Stimulated activated CD4-positive, alpha-beta T cell treated with anti-CD3 and anti-CD28 coated beads, Interleukin-1b, Interleukin-23, amount 100 ng/mL, for 4 hours (primary cell): ENCODE measurements around the gene SOX18.

Experiments
- DNase-seq, 2 donors: peaks; one replicate each; pipeline ENCODE4 v3.0.0-alpha.2; 2020; ENCODE audit warnings: low read depth in 2 of 2

The SOX18 gene

GRCh38 chr20:64052987-64053840, 3.8 kb upstream of the SOX18 start:
- no peak for DNase-seq

- DNase-seq = no peak
Measured at GRCh38 chr20:64052326-64052722, 2.9 kb upstream of the SOX18 start.

- DNase-seq = no peak
Measured at GRCh38 chr20:64051561-64052325, 2.3 kb upstream of the SOX18 start.

- DNase-seq = no peak
Measured at GRCh38 chr20:64051033-64051452, 1.6 kb upstream of the SOX18 start.

GRCh38 chr20:64050261-64051032, 1.0 kb upstream of the SOX18 start:
- DNase-seq = no peak

GRCh38 chr20:64049878-64050260, 430 bp upstream of the SOX18 start:
- no peak for DNase-seq

GRCh38 chr20:64048402-64049044, 916 bp downstream of the SOX18 start:
- DNase-seq = no peak

- no peak for DNase-seq
Measured at GRCh38 chr20:64047968-64048401, 1.5 kb downstream of the SOX18 start.

GRCh38 chr20:64047046-64047389, 2.4 kb downstream of the SOX18 start:
- no peak for DNase-seq

- DNase-seq = no peak
Measured at GRCh38 chr20:64045346-64046011, 4.0 kb downstream of the SOX18 start.

GRCh38 chr20:64044484-64045247, 4.8 kb downstream of the SOX18 start:
- no peak for DNase-seq

- DNase-seq = no peak
Measured at GRCh38 chr20:64043768-64044167, 5.7 kb downstream of the SOX18 start.

GRCh38 chr20:64042054-64042781, 7.2 kb downstream of the SOX18 start:
- no peak for DNase-seq

- DNase-seq = no peak
Measured at GRCh38 chr20:64041781-64042053, 7.7 kb downstream of the SOX18 start.

GRCh38 chr20:64041040-64041780, 8.2 kb downstream of the SOX18 start:
- no peak for DNase-seq

- DNase-seq = no peak
Measured at GRCh38 chr20:64040231-64041039, 9.0 kb downstream of the SOX18 start.

GRCh38 chr20:64039293-64040160, 9.9 kb downstream of the SOX18 start:
- DNase-seq = no peak
